GM11168 (cell line): ENCODE results near the gene UBL7.

Experiments used
- in situ Hi-C: fragments of 300-500 bp; cut with MboI; formaldehyde crosslinking; loops from one replicate; pipeline ENCODE4 v1.12.0; 2022; ENCODE audit warnings: low sequenced_read_pairs; ENCODE audit not compliant: unreplicated experiment

The UBL7 gene

DNA sequence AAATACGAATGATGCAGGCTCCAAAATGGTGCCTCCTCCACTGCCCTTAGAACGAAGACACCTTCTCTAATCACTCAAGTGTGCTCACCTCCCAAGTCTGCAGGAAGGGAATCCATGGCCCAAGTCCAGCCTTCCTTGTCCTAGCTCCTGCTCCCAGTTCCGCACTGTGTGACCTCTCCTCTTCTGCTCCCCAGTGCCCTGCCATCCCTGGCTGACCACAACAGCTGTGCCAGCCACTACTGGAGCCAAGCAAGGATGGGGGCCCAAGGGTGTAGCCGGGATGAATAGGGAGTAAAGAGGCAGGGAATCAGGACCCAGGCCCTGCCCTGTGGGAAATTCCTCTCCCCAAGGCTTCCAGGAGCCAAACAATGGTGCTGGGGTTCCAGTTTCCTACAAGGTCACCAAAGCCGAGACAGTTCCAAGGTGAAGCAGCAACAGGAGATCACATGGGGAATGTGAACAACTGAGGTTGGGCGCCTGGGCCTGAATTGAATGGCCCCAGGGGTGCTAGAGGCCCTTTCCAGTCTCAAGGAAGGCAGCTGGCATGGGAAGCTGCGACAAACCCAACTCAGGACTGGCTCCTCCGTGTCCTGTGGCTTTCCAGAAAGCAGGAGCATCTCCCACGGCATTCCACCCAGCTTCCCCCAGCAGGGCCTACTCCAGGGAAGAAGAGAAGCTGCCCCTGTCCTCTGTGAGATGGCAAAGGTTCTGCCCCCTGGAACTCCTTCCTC lies 47.4 kb downstream of the UBL7 start:
- in situ Hi-C loops: no loop called here

DNA sequence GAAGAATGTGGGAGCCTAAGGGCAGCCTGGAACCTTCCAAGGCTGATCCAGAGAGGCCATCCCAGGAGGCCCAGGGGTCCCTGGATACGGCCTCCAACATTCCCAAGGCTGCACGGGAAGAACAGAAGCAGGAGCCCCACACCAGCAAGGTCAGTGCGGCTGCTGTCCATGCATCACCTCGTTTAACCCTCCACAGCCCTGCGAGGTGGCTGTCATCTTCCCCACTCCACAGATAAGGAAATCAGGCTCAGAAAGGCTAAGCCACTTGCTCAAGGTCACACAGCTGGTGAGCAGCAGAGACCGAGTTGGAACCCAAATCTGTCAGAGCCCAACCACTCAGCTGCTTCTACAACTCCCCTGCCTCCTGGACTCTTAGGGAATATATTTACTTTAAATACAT lies 48.8 kb downstream of the UBL7 start:
- in situ Hi-C loops: no loop called here

DNA sequence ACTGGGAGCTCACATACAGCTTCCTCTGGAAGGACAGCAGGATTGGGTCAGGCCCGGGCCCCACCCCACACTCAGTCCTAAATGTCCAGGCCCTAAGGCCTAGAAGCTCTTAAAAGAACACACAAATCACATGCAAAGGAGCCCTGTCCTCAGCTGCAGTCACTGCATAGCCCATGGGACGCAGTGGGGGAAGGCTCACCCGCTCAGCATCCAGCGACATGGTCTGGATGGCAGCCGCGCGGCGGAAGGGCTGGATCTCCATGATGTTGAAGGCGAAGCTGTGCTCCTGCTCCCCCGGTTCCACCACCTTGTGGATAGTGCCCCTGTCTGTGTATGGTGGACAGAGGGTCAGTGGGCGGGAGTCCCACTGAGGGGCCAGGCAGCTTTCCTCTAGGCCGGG lies 49.3 kb downstream of the UBL7 start:
- in situ Hi-C loops: no loop called here

DNA sequence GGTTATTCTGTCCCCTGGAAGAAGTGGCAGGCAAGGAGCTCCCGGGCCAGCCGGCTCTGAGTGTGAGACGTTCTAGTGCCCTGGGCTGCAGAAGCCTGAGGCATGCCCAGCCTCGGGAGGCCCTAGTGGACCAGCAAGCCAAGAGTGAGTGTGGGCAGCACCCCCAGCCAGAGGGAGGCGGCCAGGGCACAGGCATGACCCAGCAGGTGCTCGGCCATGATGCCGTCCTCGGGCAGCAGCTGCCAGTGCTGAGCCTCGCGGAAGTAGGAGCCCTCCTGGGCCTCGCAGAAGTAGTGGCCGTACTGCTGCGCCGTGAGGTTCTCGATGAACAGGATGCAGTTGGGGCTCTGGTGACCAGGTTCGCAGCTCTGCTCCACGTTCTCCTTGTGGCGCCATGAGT lies 50.5 kb downstream of the UBL7 start:
- in situ Hi-C loops: no loop called here

DNA sequence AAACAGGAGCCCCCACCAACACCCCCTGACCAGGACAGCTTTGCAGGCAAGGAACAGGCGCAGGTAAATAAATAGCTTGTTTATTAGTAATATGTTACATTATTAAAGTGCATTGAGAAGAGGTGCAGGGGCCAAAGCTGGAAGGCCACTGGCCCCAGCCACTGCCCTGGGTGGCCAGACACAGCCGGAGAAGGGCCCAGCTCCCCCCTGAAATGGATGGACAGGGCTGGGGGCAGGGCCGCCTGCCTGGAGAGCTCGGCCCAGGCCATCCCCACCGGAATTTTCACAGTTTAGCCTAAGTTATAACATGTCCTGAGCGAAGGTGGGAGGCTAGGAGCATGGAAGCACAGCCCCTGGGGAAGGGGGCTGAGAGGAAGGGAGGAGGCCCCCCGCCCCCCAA lies 51.7 kb downstream of the UBL7 start:
- in situ Hi-C loops: no loop called here

DNA sequence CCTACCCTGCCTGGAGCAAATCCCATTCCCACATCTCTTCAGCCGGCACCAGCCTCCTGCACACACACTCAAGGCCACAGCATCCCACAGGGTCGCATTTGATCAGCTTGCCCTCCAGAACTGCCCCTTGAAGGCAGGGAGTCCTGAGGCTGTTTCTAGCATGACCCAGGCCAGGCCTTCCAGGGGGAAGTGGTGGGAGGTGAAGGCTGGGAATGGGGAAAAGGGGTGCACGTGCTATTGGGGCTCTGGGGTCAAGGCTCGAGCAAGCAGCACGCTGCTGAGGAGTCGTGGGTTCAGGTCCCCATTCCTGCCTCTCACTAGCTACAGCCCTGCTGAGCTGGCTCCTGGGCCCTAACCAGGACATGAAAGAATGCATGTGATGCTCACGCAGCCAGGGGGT lies 52.1 kb downstream of the UBL7 start:
- in situ Hi-C loops: no loop called here

DNA sequence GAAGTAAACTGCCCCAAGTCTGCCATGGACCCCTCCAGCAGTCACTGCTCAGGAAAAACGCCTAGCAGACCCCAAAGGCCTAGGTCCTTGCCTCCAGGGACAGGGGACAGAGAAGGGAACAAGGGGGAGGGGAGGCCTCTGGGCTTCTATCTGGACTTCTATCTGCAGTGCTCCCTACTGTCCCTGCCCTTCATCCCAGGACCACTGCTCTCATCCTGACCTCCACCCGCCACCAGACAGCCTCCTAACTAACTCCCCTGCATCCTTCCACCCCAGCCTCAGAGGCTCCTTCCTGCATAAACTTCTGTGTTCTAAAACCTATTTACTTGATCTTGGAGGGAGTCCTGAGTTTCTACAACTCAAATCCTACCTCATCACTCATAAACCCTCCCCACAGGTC lies 52.6 kb downstream of the UBL7 start:
- in situ Hi-C loops: no loop called here

DNA sequence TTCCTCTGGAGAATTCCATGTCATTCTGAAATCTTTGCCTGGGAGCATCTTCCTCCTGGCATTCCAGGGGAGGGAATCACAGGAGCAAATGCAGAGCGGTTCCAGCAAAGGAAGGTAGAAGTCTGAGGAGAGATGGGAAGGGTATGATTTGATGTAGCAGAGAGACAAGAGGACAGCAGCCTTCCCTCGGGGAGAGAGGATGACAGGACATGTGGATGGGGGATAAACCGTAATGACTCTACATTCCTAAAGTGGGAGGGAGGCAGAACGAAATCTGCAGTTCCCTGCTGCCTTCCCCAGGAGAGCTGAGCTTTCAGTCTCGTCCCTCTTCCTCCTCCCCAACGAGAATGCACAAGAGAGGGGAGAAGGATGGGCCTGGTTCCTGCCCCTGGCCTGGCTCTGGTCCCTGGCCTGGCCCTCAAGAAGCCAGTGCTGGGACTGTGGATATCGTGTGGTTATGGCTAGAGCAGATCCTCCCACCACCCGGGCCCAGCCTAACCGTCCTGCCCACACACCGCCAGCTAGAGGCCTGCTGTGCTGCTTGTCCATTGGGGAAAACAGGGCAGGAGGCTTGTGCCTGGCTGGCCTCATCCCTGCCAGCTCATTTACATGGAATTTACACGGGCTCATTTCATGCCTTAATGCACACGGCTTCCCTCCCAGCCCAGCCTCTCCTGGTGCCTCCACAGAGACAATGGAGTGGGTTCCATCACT lies 53.8 kb downstream of the UBL7 start:
- in situ Hi-C loops: no loop called here

DNA sequence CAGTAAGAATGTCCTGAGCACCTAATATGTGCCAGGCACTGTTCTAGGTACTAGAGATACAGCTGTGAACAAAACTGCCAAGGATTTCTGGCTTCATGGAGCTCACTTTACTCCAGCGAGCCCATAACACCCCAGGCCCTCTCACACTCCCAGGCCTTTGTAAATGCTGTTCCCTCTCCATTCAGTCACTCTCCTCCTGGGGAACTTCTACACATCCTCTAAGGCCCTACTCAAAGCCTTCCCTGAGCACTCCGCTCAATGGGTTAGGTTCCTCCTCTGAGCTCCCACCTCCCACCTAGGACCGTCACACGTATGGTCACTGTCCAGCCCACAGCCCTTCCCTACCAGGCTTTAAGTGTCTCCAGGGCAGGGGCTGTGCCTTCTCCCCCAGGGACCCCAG lies 54.4 kb downstream of the UBL7 start:
- in situ Hi-C loops: no loop called here

DNA sequence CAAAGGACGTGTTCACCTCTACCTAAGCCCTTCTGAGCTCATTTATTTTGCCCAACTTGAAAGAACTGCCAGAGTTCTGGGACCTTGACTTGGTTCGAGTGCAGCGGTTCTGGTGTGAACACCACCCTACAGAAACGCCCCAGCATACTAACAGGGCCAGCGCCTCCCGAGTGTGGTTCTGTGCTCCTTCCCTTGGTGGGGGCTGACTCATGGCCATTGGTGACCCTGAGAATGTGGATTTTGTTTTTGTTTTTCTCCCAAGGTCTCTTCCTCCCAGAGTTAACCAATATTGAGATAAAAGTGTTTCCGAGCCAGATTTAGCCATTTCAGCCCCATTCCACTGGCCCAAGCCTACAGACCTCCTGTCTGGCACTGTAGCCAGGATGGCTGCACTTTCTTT lies 55.1 kb downstream of the UBL7 start:
- in situ Hi-C loops: no loop called here

DNA sequence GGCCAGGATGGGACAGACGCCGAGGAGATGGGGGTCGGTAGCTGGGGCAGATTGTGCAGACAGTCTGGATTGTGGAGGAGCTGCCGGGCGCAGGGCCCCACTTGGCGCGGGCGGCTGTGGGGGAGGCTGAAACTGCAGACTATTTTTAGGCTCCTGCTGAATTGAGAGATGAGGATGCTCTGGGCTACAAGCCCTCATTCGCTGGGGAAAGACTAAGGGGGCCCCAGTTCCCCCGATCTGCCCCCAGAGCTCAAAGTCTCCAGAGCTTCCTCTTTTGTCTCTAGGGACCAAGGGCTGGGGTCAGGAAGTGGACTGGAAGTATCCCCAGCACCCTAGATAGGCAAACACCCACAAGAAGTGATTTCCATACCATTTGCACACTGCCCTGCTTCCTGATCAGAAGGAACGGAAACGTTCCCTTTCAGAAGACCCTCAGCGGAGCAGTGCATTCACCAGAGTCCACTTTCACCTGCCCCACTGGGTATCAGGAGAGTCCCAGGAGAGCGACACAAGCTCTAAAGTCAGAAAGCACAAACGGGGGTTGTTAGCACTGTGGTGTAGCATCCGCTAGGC lies 56.9 kb downstream of the UBL7 start:
- in situ Hi-C loops: no loop called here

DNA sequence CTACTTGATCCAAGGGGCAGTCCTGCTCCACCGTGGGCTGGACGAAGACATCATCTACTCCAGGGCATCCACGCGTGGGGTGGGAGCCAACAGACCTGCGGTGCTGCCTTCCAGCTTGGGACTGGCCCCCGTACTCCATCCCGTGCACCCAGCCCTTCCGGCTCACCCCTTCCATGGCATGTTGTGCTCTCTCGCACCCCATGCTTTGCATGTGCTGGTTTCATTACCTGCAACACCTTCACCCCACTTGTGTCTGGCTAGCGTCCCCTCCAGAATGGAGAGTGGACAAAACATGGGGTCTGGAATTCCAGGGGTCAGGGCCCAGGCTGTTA lies 57.4 kb downstream of the UBL7 start:
- in situ Hi-C loops: no loop called here

DNA sequence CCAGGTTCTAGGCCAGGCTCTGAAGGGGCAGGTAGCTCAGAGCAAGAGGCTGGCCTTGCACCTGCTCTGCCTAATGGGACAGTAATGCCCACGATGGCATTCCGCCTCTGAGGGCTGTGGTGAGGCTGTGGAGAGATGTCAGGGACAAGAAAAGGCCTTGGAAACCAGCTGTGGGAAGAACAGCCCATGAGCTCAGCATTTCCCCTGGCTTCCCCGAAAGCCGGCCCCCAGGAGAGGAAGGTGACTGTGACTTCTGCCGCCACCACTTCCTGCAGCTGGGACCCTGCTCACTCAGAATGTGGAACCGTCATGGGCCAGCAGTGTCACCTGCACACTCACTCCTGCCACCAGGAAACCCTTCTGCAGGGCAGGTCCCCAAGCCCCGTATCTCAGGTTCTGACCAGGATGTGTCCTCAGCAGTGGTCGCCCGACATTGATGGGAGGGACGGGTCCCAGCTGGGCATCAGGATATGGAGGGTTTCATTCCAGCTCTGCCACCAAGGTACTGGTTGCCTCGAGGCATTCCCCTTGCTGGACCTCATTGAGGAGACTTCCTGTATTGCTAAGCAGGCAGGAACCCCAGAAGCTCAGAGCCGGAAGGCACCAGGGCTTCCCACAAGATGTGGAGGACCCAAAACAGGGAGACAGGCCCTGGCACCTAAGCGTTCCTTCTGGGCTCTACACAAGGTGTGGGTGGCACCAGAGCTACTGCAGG lies 57.9 kb downstream of the UBL7 start:
- in situ Hi-C loops: no loop called here

DNA sequence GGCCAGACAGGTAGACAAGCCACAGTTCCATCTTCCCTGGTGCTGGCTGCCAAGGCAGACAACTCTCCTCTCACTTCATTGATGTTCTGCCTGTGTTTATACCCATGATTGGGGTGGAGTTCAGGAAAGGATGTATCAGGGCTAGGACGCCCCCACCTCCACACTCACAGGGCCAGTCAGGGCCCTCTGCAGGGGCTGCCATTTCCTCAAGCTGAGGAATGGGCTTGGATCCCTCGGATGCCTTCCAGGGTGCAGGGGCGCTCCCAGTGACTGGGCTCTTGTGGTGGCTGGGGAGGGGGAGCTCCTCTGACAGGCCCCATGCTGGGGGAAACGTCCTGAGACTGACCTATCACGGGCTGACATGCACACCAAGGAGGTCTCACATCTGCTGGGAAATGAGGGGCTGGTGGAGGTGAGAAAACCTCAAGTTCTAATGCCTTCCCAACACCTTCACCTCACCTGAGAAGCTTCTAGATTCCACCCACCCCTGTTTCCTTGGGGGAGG lies 58.6 kb downstream of the UBL7 start:
- in situ Hi-C loops: no loop called here

DNA sequence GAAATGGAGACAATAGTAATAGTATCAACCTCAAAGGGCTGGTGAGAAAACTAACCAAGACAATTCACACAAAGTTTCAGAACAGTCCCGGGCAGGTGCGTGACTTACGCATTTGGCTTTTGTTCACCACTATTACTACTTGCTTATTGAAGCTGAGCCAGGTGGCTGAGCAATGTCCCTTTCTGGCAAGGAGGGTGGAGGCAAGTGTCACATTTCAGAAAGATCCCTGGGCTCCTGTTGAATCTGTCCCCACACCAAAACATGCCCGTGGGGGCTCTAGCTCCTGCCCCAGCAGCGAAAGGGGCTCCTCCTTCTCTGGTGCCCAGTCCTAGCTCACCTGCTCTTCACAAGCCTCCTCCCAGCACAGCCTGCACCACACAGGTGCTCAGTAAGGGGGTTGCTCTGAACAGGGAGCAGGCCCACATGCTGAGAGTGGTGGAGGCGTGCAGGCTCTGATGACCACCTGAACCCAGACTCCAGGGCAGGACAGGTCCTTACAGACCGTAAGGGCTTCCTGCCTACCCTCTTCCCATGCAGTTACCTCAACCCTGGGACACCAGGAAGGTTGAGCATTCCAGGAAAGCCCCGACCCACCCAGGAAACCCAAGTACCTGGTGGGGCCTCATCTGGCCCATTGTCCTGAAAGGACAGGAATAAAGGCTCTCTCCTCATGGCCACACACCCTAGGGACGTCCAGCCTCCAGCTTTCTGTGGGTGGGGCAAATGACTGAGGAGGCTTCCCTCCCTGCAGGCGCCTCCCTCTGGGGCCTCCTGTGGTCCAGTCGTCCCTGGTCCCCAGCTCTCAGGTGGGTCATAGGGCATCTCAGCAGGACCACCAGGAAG lies 59.8 kb downstream of the UBL7 start:
- in situ Hi-C loops: no loop called here

DNA sequence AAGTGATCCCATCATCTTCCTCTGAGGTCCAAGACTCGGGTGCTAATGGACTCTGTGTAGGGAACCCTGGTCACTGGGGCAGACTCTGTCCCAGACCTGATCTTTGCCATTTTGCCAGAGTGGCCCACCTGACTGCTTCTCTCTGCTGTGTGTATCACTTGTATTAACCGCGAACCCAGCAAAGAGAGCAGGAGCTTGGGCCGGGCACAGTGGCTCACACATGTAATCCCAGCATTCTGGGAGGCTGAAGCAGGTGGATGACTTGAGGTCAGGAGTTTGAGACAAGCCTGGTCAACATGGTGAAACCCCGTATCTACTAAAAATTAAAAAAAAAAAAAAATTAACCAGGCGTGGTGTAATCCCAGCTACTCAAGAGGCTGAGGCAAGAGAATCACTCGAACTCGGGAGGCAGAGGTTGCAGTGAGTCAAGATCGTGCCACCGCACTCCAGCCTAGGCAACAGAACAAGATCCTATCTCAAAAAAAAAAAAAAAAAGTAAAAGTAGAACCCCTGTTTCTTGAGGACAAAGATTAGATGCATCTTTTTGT lies 60.6 kb downstream of the UBL7 start:
- in situ Hi-C loops: no loop called here

DNA sequence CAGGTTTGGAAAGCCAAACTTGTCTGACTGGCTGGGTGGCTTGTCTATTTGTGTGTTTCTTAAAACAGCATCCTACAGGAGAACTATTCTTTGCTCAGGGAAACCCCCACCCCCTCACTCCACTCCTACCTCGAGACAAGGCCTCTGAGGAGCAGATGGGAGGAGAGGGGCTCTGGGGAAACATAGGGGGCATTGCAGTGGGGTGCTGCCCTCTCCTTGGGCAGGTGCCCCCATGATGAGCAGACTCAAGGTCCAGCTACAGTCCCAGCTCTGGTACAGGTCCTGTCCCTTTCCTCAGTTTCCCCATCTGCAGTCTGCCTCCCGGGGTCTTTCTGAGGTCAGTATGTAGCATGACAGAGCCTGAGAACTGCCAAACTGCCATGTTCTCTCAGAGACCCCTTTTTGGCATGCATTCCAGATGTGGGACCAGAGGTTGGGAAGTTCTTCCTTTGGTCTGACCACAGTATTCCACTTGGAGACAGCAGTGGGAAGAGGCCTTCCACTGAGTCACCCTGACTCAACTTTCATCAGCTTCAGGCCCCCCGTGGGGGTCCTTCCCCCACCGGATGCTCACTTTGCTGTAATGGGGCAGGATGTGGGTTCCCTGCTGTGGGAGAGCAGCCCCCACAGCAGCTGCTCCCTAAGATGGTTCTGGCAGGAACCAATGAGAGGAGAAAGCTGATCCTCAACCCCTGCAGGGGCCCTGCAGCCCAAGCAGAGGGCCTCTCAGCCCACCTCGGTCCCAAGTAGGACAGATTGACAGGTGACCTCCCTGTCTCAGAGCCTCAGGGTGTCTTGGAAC lies 61.2 kb downstream of the UBL7 start:
- in situ Hi-C loops: no loop called here

DNA sequence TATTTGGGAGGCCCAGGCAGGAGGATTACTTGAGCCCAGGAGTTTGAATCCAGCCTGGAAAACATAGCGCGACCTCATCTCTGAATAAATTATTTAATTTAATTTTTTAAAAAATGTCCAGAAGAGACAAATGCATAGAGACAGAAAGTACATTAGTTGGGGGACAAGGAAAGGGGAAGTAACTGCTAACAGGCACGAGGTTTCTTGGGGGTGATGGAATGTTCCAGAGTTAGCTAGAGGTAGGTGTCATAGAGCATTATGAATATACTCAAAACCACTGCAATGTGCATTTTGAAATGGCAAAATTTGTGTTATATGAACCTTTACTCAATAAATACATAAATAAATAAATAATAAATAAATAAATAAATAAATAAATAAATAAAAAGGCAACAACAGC lies 61.9 kb downstream of the UBL7 start:
- in situ Hi-C loops: no loop called here

DNA sequence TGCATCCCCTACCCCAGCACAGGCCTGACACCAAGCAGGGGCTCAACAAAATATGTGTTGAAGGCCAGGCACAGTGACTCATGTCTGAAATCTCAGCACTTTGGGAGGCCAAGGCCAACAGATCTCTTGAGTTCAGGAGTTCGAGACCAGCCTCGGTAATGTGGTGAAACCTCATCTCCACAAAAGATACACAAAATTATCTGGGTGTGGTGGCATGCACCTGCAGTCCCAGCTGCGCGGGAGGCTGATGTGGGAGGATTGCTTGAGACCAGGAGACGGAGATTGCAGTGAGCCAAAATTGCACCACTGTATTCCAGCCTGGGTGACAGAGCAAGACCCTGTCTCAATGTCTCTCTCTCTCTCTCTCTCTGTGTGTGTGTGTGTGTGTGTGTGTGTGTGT lies 62.8 kb downstream of the UBL7 start:
- in situ Hi-C loops: no loop called here
